Measurements from ENCODE around the gene ACSM2B. TPM values are rescaled to one million over a fixed set of nuclear protein-coding genes. Genes with fewer than 3 reads are reported as not detected.
"Not testable (repeated sequence)": the region's sequence is repeated elsewhere in the genome, so short reads cannot be mapped to it uniquely, and the experiment has no call there.

Gene ACSM2B
- polyA plus RNA-seq, 1 donor, result 0.41 TPM

GRCh38 chr16:20531795-20532194 lies 44.4 kb downstream of the ACSM2B start:
- not testable (repeated sequence) for DNase-seq

- DNase-seq, result no peak
Measured at GRCh38 chr16:20520103-20520502, 56.1 kb downstream of the ACSM2B start.

GRCh38 chr16:20519231-20519630 lies 56.9 kb downstream of the ACSM2B start:
- no peak for DNase-seq

GRCh38 chr16:20517149-20517548 lies 59.0 kb downstream of the ACSM2B start:
- DNase-seq, result no peak

GRCh38 chr16:20515688-20516090 lies 60.5 kb downstream of the ACSM2B start:
- DNase-seq, result no peak

GRCh38 chr16:20510323-20510722 lies 65.8 kb downstream of the ACSM2B start:
- DNase-seq, result no peak

GRCh38 chr16:20507280-20507679 lies 68.9 kb downstream of the ACSM2B start:
- no peak for DNase-seq

- DNase-seq, result no peak
Measured at GRCh38 chr16:20504418-20504817, 71.7 kb downstream of the ACSM2B start.

GRCh38 chr16:20491448-20491847 lies 84.7 kb downstream of the ACSM2B start:
- not testable (repeated sequence) for DNase-seq

GRCh38 chr16:20490994-20491393 lies 85.2 kb downstream of the ACSM2B start:
- not testable (repeated sequence) for DNase-seq

Other genes with a start within 250 kb of the ACSM2B start
- not detected for gene GP2, start 248.9 kb downstream of the ACSM2B start, polyA plus RNA-seq (ENCODE audit: insufficient read length)
- not detected for gene UMOD, start 223.7 kb downstream of the ACSM2B start, polyA plus RNA-seq (ENCODE audit: insufficient read length)
- not detected for gene PDILT, start 171.6 kb downstream of the ACSM2B start, polyA plus RNA-seq (ENCODE audit: insufficient read length)
- 0.66 TPM for gene ACSM5, start 166.8 kb downstream of the ACSM2B start, polyA plus RNA-seq (ENCODE audit: insufficient read length)
- gene ACSM2A, start 124.8 kb downstream of the ACSM2B start, polyA plus RNA-seq (ENCODE audit: insufficient read length), result 0.34 TPM
- gene ACSM1, start 121.3 kb upstream of the ACSM2B start, polyA plus RNA-seq (ENCODE audit: insufficient read length), result 0.10 TPM
- 28.9 TPM for gene THUMPD1, start 165.5 kb upstream of the ACSM2B start, polyA plus RNA-seq (ENCODE audit: insufficient read length)
- gene ACSM3, start 187.6 kb upstream of the ACSM2B start, polyA plus RNA-seq (ENCODE audit: insufficient read length), result 3.6 TPM
- 18.2 TPM for gene ERI2, start 230.1 kb upstream of the ACSM2B start, polyA plus RNA-seq (ENCODE audit: insufficient read length)
- gene REXO5, start 230.2 kb upstream of the ACSM2B start, polyA plus RNA-seq (ENCODE audit: insufficient read length), result 4.3 TPM